Measurements from ENCODE around the gene IFNG-AS1. TPM values are rescaled to one million over a fixed set of nuclear protein-coding genes. Genes with fewer than 3 reads are reported as not detected.

The IFNG-AS1 gene
- total RNA-seq, 1 experiment from 2014 or later = not detected

GRCh38 chr12:68016136-68016535 is 26.9 kb downstream of the IFNG-AS1 start:
- no peak for ATAC-seq
- Histone ChIP-seq H2AFZ (ENCODE audit: low read depth, low read length, poor library complexity, severe bottlenecking) (no peak overlapping the region), H3K79me2 (ENCODE audit: insufficient read depth, low read length) (no peaks in the 10 kb centered on the region), H3K36me3 (ENCODE audit: control insufficient read depth in 1 of 2, insufficient read depth in 2 of 2, low read length in 2 of 2) (no peaks in the 10 kb centered on the region), H3K4me3 (replicated peaks in 1 of 2; ENCODE audit: low read depth in 1 of 2, low read length in 2 of 2) (no peak overlapping the region), H3K9me2 (ENCODE audit: insufficient read depth) (no peaks in the 10 kb centered on the region), H3K27me3 (ENCODE audit: insufficient read depth, low read length) (no peaks in the 10 kb centered on the region), H3K9ac (ENCODE audit: low read length) (no peak overlapping the region), H3K9me3 (ENCODE audit: control insufficient read depth in 1 of 2, insufficient read depth in 1 of 2, low read depth in 1 of 2, low read length in 2 of 2) (no peaks in the 10 kb centered on the region), H3K4me2 (ENCODE audit: low read length) (no peak overlapping the region), H3K4me1 (ENCODE audit: control insufficient read depth in 1 of 2, insufficient read depth in 2 of 2, low read length in 2 of 2) (no peaks in the 10 kb centered on the region), H4K20me1 (ENCODE audit: insufficient read depth) (no peaks in the 10 kb centered on the region), H3K27ac (ENCODE audit: low read depth, low read length) (no peak overlapping the region)
- intact Hi-C loops (cut with micrococcal nuclease) = no loop called here
- no peak for DNase-seq (ENCODE audit: low read depth, low spot score)
- TF ChIP-seq MAX (IDR thresholded peaks at IDR 0.05) (no peak), ZNF274 (IDR thresholded peaks at IDR 0.05; ENCODE audit: low read depth, low read length) (no peak), CBX3 (IDR thresholded peaks at IDR 0.05; ENCODE audit: low read depth) (no peak), YY1 (IDR thresholded peaks at IDR 0.05; ENCODE audit: extremely low read depth, insufficient replicate concordance, low read depth, low read length) (no peak), EGR1 (IDR thresholded peaks at IDR 0.05; ENCODE audit: low read depth) (no peak), EZH2phosphoT487 (IDR thresholded peaks at IDR 0.05; ENCODE audit: borderline replicate concordance) (no peak), RAD21 (IDR thresholded peaks at IDR 0.05; ENCODE audit: low read depth) (no peak), SIN3A (IDR thresholded peaks at IDR 0.05; ENCODE audit: low read depth) (no peak), FOSL1 (IDR thresholded peaks at IDR 0.05; ENCODE audit: low read depth) (no peak), JUND (IDR thresholded peaks at IDR 0.05) (no peak), POLR2AphosphoS5 (IDR thresholded peaks at IDR 0.05; ENCODE audit: low read depth, low read length) (no peak), CEBPB (IDR thresholded peaks at IDR 0.05; ENCODE audit: low read depth) (no peak)
- TF ChIP-seq, protein P1, sequence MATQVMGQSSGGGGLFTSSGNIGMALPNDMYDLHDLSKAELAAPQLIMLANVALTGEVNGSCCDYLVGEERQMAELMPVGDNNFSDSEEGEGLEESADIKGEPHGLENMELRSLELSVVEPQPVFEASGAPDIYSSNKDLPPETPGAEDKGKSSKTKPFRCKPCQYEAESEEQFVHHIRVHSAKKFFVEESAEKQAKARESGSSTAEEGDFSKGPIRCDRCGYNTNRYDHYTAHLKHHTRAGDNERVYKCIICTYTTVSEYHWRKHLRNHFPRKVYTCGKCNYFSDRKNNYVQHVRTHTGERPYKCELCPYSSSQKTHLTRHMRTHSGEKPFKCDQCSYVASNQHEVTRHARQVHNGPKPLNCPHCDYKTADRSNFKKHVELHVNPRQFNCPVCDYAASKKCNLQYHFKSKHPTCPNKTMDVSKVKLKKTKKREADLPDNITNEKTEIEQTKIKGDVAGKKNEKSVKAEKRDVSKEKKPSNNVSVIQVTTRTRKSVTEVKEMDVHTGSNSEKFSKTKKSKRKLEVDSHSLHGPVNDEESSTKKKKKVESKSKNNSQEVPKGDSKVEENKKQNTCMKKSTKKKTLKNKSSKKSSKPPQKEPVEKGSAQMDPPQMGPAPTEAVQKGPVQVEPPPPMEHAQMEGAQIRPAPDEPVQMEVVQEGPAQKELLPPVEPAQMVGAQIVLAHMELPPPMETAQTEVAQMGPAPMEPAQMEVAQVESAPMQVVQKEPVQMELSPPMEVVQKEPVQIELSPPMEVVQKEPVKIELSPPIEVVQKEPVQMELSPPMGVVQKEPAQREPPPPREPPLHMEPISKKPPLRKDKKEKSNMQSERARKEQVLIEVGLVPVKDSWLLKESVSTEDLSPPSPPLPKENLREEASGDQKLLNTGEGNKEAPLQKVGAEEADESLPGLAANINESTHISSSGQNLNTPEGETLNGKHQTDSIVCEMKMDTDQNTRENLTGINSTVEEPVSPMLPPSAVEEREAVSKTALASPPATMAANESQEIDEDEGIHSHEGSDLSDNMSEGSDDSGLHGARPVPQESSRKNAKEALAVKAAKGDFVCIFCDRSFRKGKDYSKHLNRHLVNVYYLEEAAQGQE (IDR thresholded peaks at IDR 0.05; ENCODE audit: low read depth) = no peak
- ChIA-PET CTCF (no interaction called here), POLR2A (no interaction called here), RAD21 (ENCODE audit: low non-redundant PET in 1 of 2, low total read pairs in 2 of 2, uncharacterized antibody in 2 of 2, unreplicated experiment in 2 of 2) (no interaction called here)
- no TSS peak for BruUV-seq (replicated peaks)
